GM18520 (cell line): Measurements from ENCODE around the gene ATG10.
"Not testable (repeated sequence)": the region's sequence is repeated elsewhere in the genome, so short reads cannot be mapped to it uniquely, and the experiment has no call there.

Source experiments
- ATAC-seq: cut with Tn5 transposase; IDR thresholded peaks from one replicate; pipeline ENCODE4 v1.9.1; 2021; ENCODE audit not compliant: unreplicated experiment

Gene ATG10

GRCh38 chr5:82045554-82046275, 73.9 kb downstream of the ATG10 start:
- no peak for ATAC-seq

- no peak for ATAC-seq
Observed at GRCh38 chr5:82046276-82046647, 74.4 kb downstream of the ATG10 start.

- no peak for ATAC-seq
Observed at GRCh38 chr5:82050955-82051354, 79.1 kb downstream of the ATG10 start.

- no peak for ATAC-seq
Observed at GRCh38 chr5:82054004-82054710, 82.3 kb downstream of the ATG10 start.

GRCh38 chr5:82057051-82057450, 85.2 kb downstream of the ATG10 start:
- ATAC-seq: no peak

- no peak for ATAC-seq
Observed at GRCh38 chr5:82058710-82059109, 86.9 kb downstream of the ATG10 start.

- ATAC-seq: no peak
Observed at GRCh38 chr5:82066791-82067190, 95.0 kb downstream of the ATG10 start.

GRCh38 chr5:82068042-82068441, 96.2 kb downstream of the ATG10 start:
- not testable (repeated sequence) for ATAC-seq

- no peak for ATAC-seq
Observed at GRCh38 chr5:82068723-82069122, 96.9 kb downstream of the ATG10 start.

- no peak for ATAC-seq
Observed at GRCh38 chr5:82072138-82072537, 100.3 kb downstream of the ATG10 start.

GRCh38 chr5:82073179-82073578, 101.4 kb downstream of the ATG10 start:
- ATAC-seq: no peak

- ATAC-seq: no peak
Observed at GRCh38 chr5:82074950-82075349, 103.1 kb downstream of the ATG10 start.

GRCh38 chr5:82077496-82077895, 105.7 kb downstream of the ATG10 start:
- no peak for ATAC-seq

GRCh38 chr5:82091617-82092016, 119.8 kb downstream of the ATG10 start:
- ATAC-seq: no peak

- no peak for ATAC-seq
Observed at GRCh38 chr5:82095536-82095935, 123.7 kb downstream of the ATG10 start.

GRCh38 chr5:82096249-82096648, 124.4 kb downstream of the ATG10 start:
- ATAC-seq: no peak

- ATAC-seq: peak; percentile 89
Observed at GRCh38 chr5:82100303-82101077, 128.7 kb downstream of the ATG10 start.

GRCh38 chr5:82104872-82105271, 133.0 kb downstream of the ATG10 start:
- ATAC-seq: no peak

- ATAC-seq: no peak
Observed at GRCh38 chr5:82105457-82105856, 133.6 kb downstream of the ATG10 start.

- no peak for ATAC-seq
Observed at GRCh38 chr5:82106207-82106606, 134.4 kb downstream of the ATG10 start.

GRCh38 chr5:82106756-82107155, 134.9 kb downstream of the ATG10 start:
- no peak for ATAC-seq

GRCh38 chr5:82107267-82107666, 135.4 kb downstream of the ATG10 start:
- no peak for ATAC-seq
